ENCODE data around the gene PSMD11. TPM values are rescaled to one million over a fixed set of nuclear protein-coding genes. Genes with fewer than 3 reads are reported as not detected.

Gene PSMD11
- total RNA-seq, 1 donor from 2014 or later = 6.3 TPM

- intact Hi-C loops (cut with DNase I) = no loop called here
- no peak overlapping the region for H3K4me3 ChIP-seq
Measured at GRCh38 chr17:32440722-32441121, 3.6 kb upstream of the PSMD11 start.

GRCh38 chr17:32441886-32442285 is 2.4 kb upstream of the PSMD11 start:
- H3K4me3 ChIP-seq = no peak overlapping the region
- TF ChIP-seq CTCF (IDR thresholded peaks at IDR 0.05) = no peak
- intact Hi-C loops (cut with DNase I) = no loop called here

More at GRCh38 chr17:32440722-32441121, 3.6 kb upstream of the PSMD11 start:
- Histone ChIP-seq H3K36me3 (no peaks in the 10 kb centered on the region), H3K27ac (no peak overlapping the region), H3K4me1 (peaks cover 2 to 4% of the 10 kb centered on the region in 2 donors), H3K27me3 (no peaks in the 10 kb centered on the region), H3K9me3 (no peaks in the 10 kb centered on the region)
- no peak for DNase-seq (ENCODE audit: low spot score in 2 of 2)
- no peak for TF ChIP-seq CTCF (IDR thresholded peaks at IDR 0.05)

GRCh38 chr17:32443827-32444300 is 446 bp upstream of the PSMD11 start:
- H3K27ac ChIP-seq = no peak overlapping the region

More at GRCh38 chr17:32441886-32442285, 2.4 kb upstream of the PSMD11 start:
- Histone ChIP-seq H3K27me3 (no peaks in the 10 kb centered on the region), H3K9me3 (no peaks in the 10 kb centered on the region), H3K27ac (no peak overlapping the region), H3K4me1 (peaks cover 9 to 10% of the 10 kb centered on the region in 2 donors), H3K36me3 (no peaks in the 10 kb centered on the region)
- no peak for DNase-seq (ENCODE audit: low spot score in 2 of 2)

GRCh38 chr17:32445074-32445415 is 735 bp downstream of the PSMD11 start:
- intact Hi-C loops (cut with DNase I) = no loop called here
- no peaks in the 10 kb centered on the region for H3K27me3 ChIP-seq
- H3K36me3 ChIP-seq = peaks cover 16 to 18% of the 10 kb centered on the region in 2 donors
- H3K4me3 ChIP-seq = peak overlapping the region; percentile 94 to 99
- DNase-seq (ENCODE audit: low spot score in 2 of 2) = no peak
- TF ChIP-seq CTCF (IDR thresholded peaks at IDR 0.05) = no peak
- H3K27ac ChIP-seq = peak overlapping the region; percentile 81 to 83
- peaks cover 9 to 10% of the 10 kb centered on the region in 2 donors for H3K4me1 ChIP-seq
- no peaks in the 10 kb centered on the region for H3K9me3 ChIP-seq

More at GRCh38 chr17:32443827-32444300, 446 bp upstream of the PSMD11 start:
- H3K36me3 ChIP-seq = peaks cover 6 to 8% of the 10 kb centered on the region in 2 donors
- H3K27me3 ChIP-seq = no peaks in the 10 kb centered on the region
- DNase-seq (ENCODE audit: low spot score in 2 of 2) = no peak
- intact Hi-C loops (cut with DNase I) = no loop called here
- peaks cover 9 to 10% of the 10 kb centered on the region in 2 donors for H3K4me1 ChIP-seq
- H3K9me3 ChIP-seq = no peaks in the 10 kb centered on the region
- no peak for TF ChIP-seq CTCF (IDR thresholded peaks at IDR 0.05)
- peak overlapping the region; percentile 94 to 99 for H3K4me3 ChIP-seq

- Histone ChIP-seq H3K27me3 (no peaks in the 10 kb centered on the region), H3K27ac (peak overlapping the region in 1 of 2 donors; percentile 81), H3K4me3 (peak overlapping the region; percentile 94 to 99), H3K4me1 (peaks cover 9 to 10% of the 10 kb centered on the region in 2 donors), H3K9me3 (no peaks in the 10 kb centered on the region), H3K36me3 (peaks cover 20 to 21% of the 10 kb centered on the region in 2 donors)
- intact Hi-C loops (cut with DNase I) = no loop called here
- no peak for DNase-seq (ENCODE audit: low spot score in 2 of 2)
- no peak for TF ChIP-seq CTCF (IDR thresholded peaks at IDR 0.05)
Measured at GRCh38 chr17:32445497-32445896, 1.2 kb downstream of the PSMD11 start.

GRCh38 chr17:32445971-32446370 is 1.7 kb downstream of the PSMD11 start:
- Histone ChIP-seq H3K36me3 (peaks cover 25 to 26% of the 10 kb centered on the region in 2 donors), H3K9me3 (no peaks in the 10 kb centered on the region), H3K4me3 (peak overlapping the region in 1 of 2 donors; percentile 99), H3K27me3 (no peaks in the 10 kb centered on the region), H3K4me1 (peaks cover 9 to 10% of the 10 kb centered on the region in 2 donors), H3K27ac (no peak overlapping the region)
- TF ChIP-seq CTCF (IDR thresholded peaks at IDR 0.05) = no peak
- intact Hi-C loops (cut with DNase I) = no loop called here
- no peak for DNase-seq (ENCODE audit: low spot score in 2 of 2)

Measured in ascending aorta (tissue), 2 donors.